PC-3 (cell line): Measurements from ENCODE around the gene EXOC7. TPM values are rescaled to one million over a fixed set of nuclear protein-coding genes. Genes with fewer than 3 reads are reported as not detected.
"Not testable (repeated sequence)": the region's sequence is repeated elsewhere in the genome, so short reads cannot be mapped to it uniquely, and the experiment has no call there.

Source experiments
- ATAC-seq: fragments of 200-7000 bp; cut with Tn5 transposase; 2 replicates; pipeline ENCODE4 v1.9.1; 2020; ENCODE audit warnings: mild to moderate bottlenecking, moderate library complexity
- BruUV-seq: library from RNA; stranded (reverse); fragments of 400-500 nt; replicated peaks from 2 replicates; lab custom pipeline; 2021; lab: Mats Ljungman, UMichigan
- CTCF ChIA-PET: fragments of 300-600 bp; sonication (Branson Sonifier 250); formaldehyde crosslinking; loops from one replicate; lab custom pipeline; 2022; ENCODE audit warnings: antibody characterized with exemption; lab: Charles Lee
- POLR2A ChIA-PET: fragments of 300-600 bp; sonication (Branson Sonifier 250); formaldehyde crosslinking; loops from one replicate; lab custom pipeline; 2022; ENCODE audit warnings: antibody characterized with exemption; ENCODE audit not compliant: unreplicated experiment; lab: Charles Lee
- DNase-seq: peaks from one replicate; pipeline ENCODE4 v3.0.0-alpha.2; 2015
- H2AFZ ChIP-seq: fragments of 300-600 bp; sonication (generic); 2 replicates; pipeline ENCODE4 v1.6.0; 2016; ENCODE audit warnings: antibody characterized with exemption, low read length
- H3F3A ChIP-seq: fragments of 300-600 bp; sonication (generic); one replicate; pipeline ENCODE4 v1.6.0; 2017; ENCODE audit warnings: antibody characterized with exemption, low read length, control low read depth, mild to moderate bottlenecking; ENCODE audit not compliant: unreplicated experiment
- H3K27ac ChIP-seq: fragments of 300-600 bp; sonication (generic); 2 replicates; pipeline ENCODE4 v1.5.1; 2016; ENCODE audit warnings: mild to moderate bottlenecking, low read length
- H3K27me3 ChIP-seq: fragments of 300-600 bp; sonication (generic); 2 replicates; pipeline ENCODE4 v1.6.1; 2016; ENCODE audit warnings: low read length, mixed read lengths
- H3K36me3 ChIP-seq: fragments of 300-600 bp; sonication (generic); 2 replicates; pipeline ENCODE4 v1.6.1; 2016; ENCODE audit warnings: low read depth, mixed run types, low read length, mixed read lengths
- H3K4me1 ChIP-seq: fragments of 300-600 bp; sonication (generic); 2 replicates; pipeline ENCODE4 v1.5.1; 2016; ENCODE audit warnings: low read length; ENCODE audit not compliant: insufficient read depth
- H3K4me2 ChIP-seq: fragments of 300-600 bp; sonication (generic); 2 replicates; pipeline ENCODE4 v1.6.0; 2016; ENCODE audit warnings: low read length
- H3K4me3 ChIP-seq: fragments of 300-600 bp; sonication (generic); 2 replicates; pipeline ENCODE4 v1.5.1; 2016; ENCODE audit warnings: mild to moderate bottlenecking, low read length, mixed read lengths
- H3K79me2 ChIP-seq: fragments of 300-600 bp; sonication (generic); 2 replicates; pipeline ENCODE4 v1.6.1; 2017; ENCODE audit warnings: low read length, mixed read lengths
- H3K9ac ChIP-seq: fragments of 300-600 bp; sonication (generic); 2 replicates; pipeline ENCODE4 v1.6.0; 2016; ENCODE audit warnings: mild to moderate bottlenecking, low read length
- H3K9me2 ChIP-seq: fragments of 300-600 bp; sonication (generic); replicated peaks from 2 replicates; pipeline ENCODE4 v1.6.1; 2016; ENCODE audit warnings: mixed run types, low read length, mixed read lengths
- H3K9me3 ChIP-seq: fragments of 300-600 bp; sonication (generic); 2 replicates; pipeline ENCODE4 v1.6.1; 2016; ENCODE audit warnings: low read length, mixed read lengths
- H4K20me1 ChIP-seq: fragments of 300-600 bp; sonication (generic); 2 replicates; pipeline ENCODE4 v1.6.1; 2016; ENCODE audit warnings: low read length, mixed read lengths
- CTCF ChIP-seq: fragments of 300-600 bp; sonication (generic); conservative IDR thresholded peaks from 2 replicates; pipeline ENCODE4 v1.5.1; 2017; ENCODE audit warnings: antibody characterized with exemption, low read depth, mild to moderate bottlenecking, low read length
- EZH2 ChIP-seq: fragments of 300-600 bp; sonication (generic); IDR thresholded peaks from one replicate; pipeline ENCODE4 v1.6.1; 2017; ENCODE audit warnings: antibody characterized with exemption, mild to moderate bottlenecking, low read length; ENCODE audit not compliant: unreplicated experiment
- EZH2phosphoT487 ChIP-seq: fragments of 300-600 bp; sonication (generic); IDR thresholded peaks from 2 replicates; pipeline ENCODE4 v1.6.1; 2018; ENCODE audit warnings: mild to moderate bottlenecking, antibody characterized with exemption, low read length, borderline replicate concordance
- intact Hi-C: fragments of 100-400 bp; cut with micrococcal nuclease; formaldehyde crosslinking; loops from 2 replicates; pipeline ENCODE4 v1.9.0; 2023
- total RNA-seq: library from RNA; depleted of rRNA; stranded (reverse); fragments of >200 nt; gene quantifications from 2 replicates; pipeline ENCODE4 v1.2.3, GENCODE V29; 2014

Gene EXOC7
- total RNA-seq, 1 experiment from 2014 or later, result 153 TPM

- Histone ChIP-seq H4K20me1 (no peaks in the 10 kb centered on the region), H3K27ac (no peak within 1 kb of the TSS), H3K4me1 (no peaks in the 10 kb centered on the region), H3K79me2 (no peaks in the 10 kb centered on the region), H3K27me3 (peaks cover 63% of the 10 kb centered on the region), H3F3A (no peaks in the 10 kb centered on the region), H3K9ac (no peak within 1 kb of the TSS), H2AFZ (no peak within 1 kb of the TSS), H3K36me3 (peaks cover 8% of the 10 kb centered on the region; the same call in 1 of the 2 replicates), H3K9me3 (no peaks in the 10 kb centered on the region), H3K4me3 (no peak within 1 kb of the TSS), H3K4me2 (no peak within 1 kb of the TSS), H3K9me2 (no peaks in the 10 kb centered on the region)
- ChIA-PET POLR2A (interaction anchor here (0.6 kb wide), 1 partner anchor 101 kb away, joined by 7 read pairs; no protein-coding TSS in a partner anchor), CTCF (no interaction called here)
- DNase-seq, result no peak
- intact Hi-C loops, result no loop called here
- BruUV-seq, result no TSS peak
- TF ChIP-seq EZH2phosphoT487, result no peak
- no peak for TF ChIP-seq EZH2
- TF ChIP-seq CTCF, result no peak
- no peak; the same call in 1 of the 2 replicates for ATAC-seq
These were observed 24.6 kb downstream of the EXOC7 start, which contains the start of gene ZACN for GRCh38 chr17:76078860-76079534. Gene ZACN, plus strand, starts transcription at chr17:76079182. Its CDS starts 83 bp downstream, at chr17:76079265.

GRCh38 chr17:76078370-76078769, 25.2 kb downstream of the EXOC7 start:
- H3K4me2 ChIP-seq, H3K9ac ChIP-seq, H3K27ac ChIP-seq, DNase-seq, H3F3A ChIP-seq, ATAC-seq, H3K9me2 ChIP-seq, H4K20me1 ChIP-seq, H2AFZ ChIP-seq, H3K9me3 ChIP-seq, H3K79me2 ChIP-seq, H3K4me1 ChIP-seq, BruUV-seq, H3K36me3 ChIP-seq, POLR2A ChIA-PET, intact Hi-C loops, H3K4me3 ChIP-seq: not testable (repeated sequence)
- CTCF ChIA-PET, result interaction anchor here (0.6 kb wide), 1 partner anchor 424 kb away, joined by 5 read pairs; no protein-coding TSS in a partner anchor
- H3K27me3 ChIP-seq, result peaks cover 64% of the 10 kb centered on the region

GRCh38 chr17:76077584-76078110, 25.9 kb downstream of the EXOC7 start:
- BruUV-seq, result no TSS peak
- DNase-seq, result peak; percentile 19
- ChIA-PET CTCF (interaction anchor here (0.6 kb wide), 1 partner anchor 424 kb away, joined by 5 read pairs; no protein-coding TSS in a partner anchor), POLR2A (no interaction called here)
- no peak for ATAC-seq
- H3K9me3 ChIP-seq, result no peaks in the 10 kb centered on the region
- H3K27me3 ChIP-seq, result peaks cover 64% of the 10 kb centered on the region
- no peaks in the 10 kb centered on the region for H4K20me1 ChIP-seq
- no peak overlapping the region for H3K4me3 ChIP-seq
- TF ChIP-seq EZH2 (no peak), EZH2phosphoT487 (no peak), CTCF (no peak)
- H3K27ac ChIP-seq, result no peak overlapping the region
- peaks cover 5% of the 10 kb centered on the region for H3K79me2 ChIP-seq
- H3K9ac ChIP-seq, result no peak overlapping the region
- H3K9me2 ChIP-seq, result no peaks in the 10 kb centered on the region
- H3K36me3 ChIP-seq, result no peaks in the 10 kb centered on the region
- H3K4me2 ChIP-seq, result no peak overlapping the region
- intact Hi-C loops, result no loop called here
- H3K4me1 ChIP-seq, result peaks cover 5% of the 10 kb centered on the region; the same call in 1 of the 2 replicates
- H2AFZ ChIP-seq, result no peak overlapping the region
- no peaks in the 10 kb centered on the region for H3F3A ChIP-seq
